HCT116 (cell line): ENCODE measurements around the gene RNF8. TPM values are rescaled to one million over a fixed set of nuclear protein-coding genes. Genes with fewer than 3 reads are reported as not detected.

Source experiments
- CEBPB ChIP-seq: IDR thresholded peaks from 2 replicates; pipeline ENCODE4 v1.6.1; 2012; ENCODE audit warnings: low read depth
- CTCF ChIP-seq, 3 experiments: fragments of 200-600 bp in 1 of 3; sonication (generic) in 1 of 3; IDR thresholded peaks in 2 of 3; conservative IDR thresholded peaks in 1 of 3; 2 replicates each; pipeline ENCODE4 v1.5.1; 2012 to 2017; ENCODE audit warnings: low read depth in 2 of 3, low read length in 2 of 3, antibody characterized with exemption in 1 of 3, borderline replicate concordance in 1 of 3, control low read depth in 1 of 3, mild to moderate bottlenecking in 1 of 3, mixed read lengths in 1 of 3, mixed run types in 1 of 3, moderate library complexity in 1 of 3; ENCODE audit not compliant: insufficient read depth in 1 of 3
- ELF1 ChIP-seq: IDR thresholded peaks from 2 replicates; pipeline ENCODE4 v1.6.1; 2012; ENCODE audit warnings: low read depth, borderline replicate concordance
- EZH2 ChIP-seq: fragments of 200-600 bp; sonication (generic); IDR thresholded peaks from 2 replicates; pipeline ENCODE4 v1.6.1; 2017; ENCODE audit warnings: antibody characterized with exemption, mixed run types
- JUND ChIP-seq: IDR thresholded peaks from 2 replicates; pipeline ENCODE4 v1.6.1; 2012
- MAX ChIP-seq: IDR thresholded peaks from 2 replicates; pipeline ENCODE4 v1.6.1; 2012
- SIN3A ChIP-seq: IDR thresholded peaks from 2 replicates; pipeline ENCODE4 v1.6.1; 2012; ENCODE audit warnings: low read depth
- ZBTB33 ChIP-seq: IDR thresholded peaks from 2 replicates; pipeline ENCODE4 v1.6.1; 2011; ENCODE audit warnings: mild to moderate bottlenecking, low read length, moderate library complexity; ENCODE audit not compliant: insufficient replicate concordance; ENCODE audit errors: extremely low read depth
- ZNF274 ChIP-seq: fragments of 200-500 bp; sonication (Bioruptor generic); IDR thresholded peaks from 2 replicates; pipeline ENCODE4 v1.6.1; 2014; ENCODE audit warnings: mild to moderate bottlenecking, low read depth, low read length, inconsistent platforms
- total RNA-seq: library from RNA; stranded (reverse); gene quantifications from one replicate; pipeline ENCODE4 v1.2.1, GENCODE V29; 2021; ENCODE audit not compliant: unreplicated experiment

The RNF8 gene
- total RNA-seq, 1 experiment from 2014 or later, result 28.0 TPM

DNA sequence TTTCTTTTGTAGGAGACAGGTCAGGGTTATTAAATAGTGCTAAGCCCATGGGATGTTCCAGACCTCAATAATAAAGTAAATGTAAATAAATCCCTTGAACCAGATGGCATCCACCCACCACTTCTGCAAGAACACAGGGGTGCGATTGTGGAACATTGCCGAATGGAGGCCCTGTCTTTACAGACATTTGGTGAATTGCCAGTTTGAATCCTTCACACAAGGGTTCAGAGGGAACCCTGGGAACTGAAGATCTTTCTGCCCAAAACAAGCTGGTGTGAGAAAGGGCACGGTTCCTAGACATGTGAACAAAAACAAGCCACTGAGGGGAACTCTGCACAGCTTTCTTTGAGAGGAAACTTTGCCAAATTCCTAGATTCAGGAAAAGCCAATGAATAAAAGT lies 30.2 kb upstream of the RNF8 start (continued):
- TF ChIP-seq ZBTB33, result no peak
- TF ChIP-seq ZNF274, result no peak
- no peak for TF ChIP-seq MAX
- no peak for TF ChIP-seq CTCF (IDR thresholded peaks at IDR 0.05 in 2 of 3, conservative IDR thresholded peaks at IDR 0.05 in 1 of 3; ENCODE audit: borderline replicate concordance in 1 of 3, insufficient read depth in 1 of 3, low read depth in 2 of 3, low read length in 2 of 3)
- no peak for TF ChIP-seq CEBPB
- TF ChIP-seq EZH2, result no peak
- no peak for TF ChIP-seq SIN3A
- TF ChIP-seq ELF1, result no peak
- TF ChIP-seq JUND, result no peak
